Peyer's patch (tissue), 4 donors: Measurements from ENCODE around the gene IQGAP2.

Experiments used
- POLR2A ChIP-seq, 2 donors: fragments of 450-650 bp; IDR thresholded peaks; one replicate each; pipeline ENCODE4 v1.5.1; 2017; ENCODE audit warnings: antibody characterized with exemption in 2 of 2, mild to moderate bottlenecking in 2 of 2, moderate library complexity in 2 of 2
- TF ChIP-seq, protein P1 (sequence below), 6 experiments: fragments of 450-650 bp in 4 of 6; fragments of 200-600 bp in 2 of 6; sonication (generic) in 1 of 6; IDR thresholded peaks; one replicate each; pipeline ENCODE4 v1.5.1; 2017 to 2019; ENCODE audit warnings: antibody characterized with exemption in 6 of 6, mild to moderate bottlenecking in 3 of 6, moderate library complexity in 1 of 6

DNA sequence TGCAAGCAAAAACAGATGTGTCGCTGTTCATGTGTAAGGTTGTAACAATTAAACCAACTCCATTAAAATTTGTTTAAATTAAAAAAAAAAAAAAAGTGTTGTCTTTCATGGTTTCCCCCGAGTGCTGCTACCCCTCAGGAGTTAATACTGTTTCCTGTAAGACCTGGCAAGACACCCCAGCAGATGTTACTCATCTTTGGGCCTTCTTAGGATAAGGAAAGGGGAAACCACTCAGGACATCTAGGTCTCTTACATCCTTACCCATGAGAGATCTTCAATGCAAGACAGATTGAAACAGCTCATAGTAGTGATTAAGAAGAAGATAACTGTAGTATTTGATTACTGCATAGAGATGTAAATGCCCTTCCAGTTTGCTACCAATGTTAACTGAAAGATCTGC, 279.3 kb downstream of the IQGAP2 start:
- TF ChIP-seq, protein P1, sequence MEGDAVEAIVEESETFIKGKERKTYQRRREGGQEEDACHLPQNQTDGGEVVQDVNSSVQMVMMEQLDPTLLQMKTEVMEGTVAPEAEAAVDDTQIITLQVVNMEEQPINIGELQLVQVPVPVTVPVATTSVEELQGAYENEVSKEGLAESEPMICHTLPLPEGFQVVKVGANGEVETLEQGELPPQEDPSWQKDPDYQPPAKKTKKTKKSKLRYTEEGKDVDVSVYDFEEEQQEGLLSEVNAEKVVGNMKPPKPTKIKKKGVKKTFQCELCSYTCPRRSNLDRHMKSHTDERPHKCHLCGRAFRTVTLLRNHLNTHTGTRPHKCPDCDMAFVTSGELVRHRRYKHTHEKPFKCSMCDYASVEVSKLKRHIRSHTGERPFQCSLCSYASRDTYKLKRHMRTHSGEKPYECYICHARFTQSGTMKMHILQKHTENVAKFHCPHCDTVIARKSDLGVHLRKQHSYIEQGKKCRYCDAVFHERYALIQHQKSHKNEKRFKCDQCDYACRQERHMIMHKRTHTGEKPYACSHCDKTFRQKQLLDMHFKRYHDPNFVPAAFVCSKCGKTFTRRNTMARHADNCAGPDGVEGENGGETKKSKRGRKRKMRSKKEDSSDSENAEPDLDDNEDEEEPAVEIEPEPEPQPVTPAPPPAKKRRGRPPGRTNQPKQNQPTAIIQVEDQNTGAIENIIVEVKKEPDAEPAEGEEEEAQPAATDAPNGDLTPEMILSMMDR (IDR thresholded peaks at IDR 0.05): no peak
- no peak for TF ChIP-seq POLR2A (IDR thresholded peaks at IDR 0.05)
